WI38 (cell line): ENCODE data around the gene CHAD.

Experiments used
- H3K4me3 ChIP-seq: 2 replicates; pipeline ENCODE4 v1.5.1; 2011; ENCODE audit warnings: low read depth, mild to moderate bottlenecking, control low read depth, low read length
- CTCF ChIP-seq: IDR thresholded peaks from 2 replicates; pipeline ENCODE4 v1.5.1; 2012; ENCODE audit warnings: low read depth, mild to moderate bottlenecking, control low read depth, low read length

Gene CHAD

GRCh38 chr17:50444841-50445715 lies 23.6 kb downstream of the CHAD start:
- no peak for TF ChIP-seq CTCF
- H3K4me3 ChIP-seq = no peak overlapping the region

DNA sequence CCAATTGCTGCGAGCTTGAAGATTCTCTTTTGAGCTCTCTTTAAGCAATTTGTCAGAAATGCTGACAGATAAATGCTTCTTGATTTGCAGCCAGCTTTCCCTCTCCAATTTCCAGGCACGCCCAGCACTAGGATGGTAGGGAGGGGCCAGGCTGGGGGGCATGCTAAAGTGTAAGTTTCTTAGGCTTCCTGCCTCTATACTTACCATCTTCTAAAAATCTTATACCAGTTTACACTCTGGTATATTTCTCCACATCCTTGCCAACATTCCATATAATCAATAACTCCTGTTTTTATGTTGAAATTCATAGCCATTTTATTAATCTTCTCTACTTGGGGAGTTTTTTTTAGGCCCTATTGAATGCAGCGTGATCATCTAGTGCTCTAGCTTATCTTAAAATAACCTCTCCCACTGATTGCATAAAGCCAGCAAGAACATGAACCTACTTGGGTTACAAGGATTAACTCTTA lies 25.1 kb downstream of the CHAD start:
- H3K4me3 ChIP-seq = no peak overlapping the region
- TF ChIP-seq CTCF = no peak

DNA sequence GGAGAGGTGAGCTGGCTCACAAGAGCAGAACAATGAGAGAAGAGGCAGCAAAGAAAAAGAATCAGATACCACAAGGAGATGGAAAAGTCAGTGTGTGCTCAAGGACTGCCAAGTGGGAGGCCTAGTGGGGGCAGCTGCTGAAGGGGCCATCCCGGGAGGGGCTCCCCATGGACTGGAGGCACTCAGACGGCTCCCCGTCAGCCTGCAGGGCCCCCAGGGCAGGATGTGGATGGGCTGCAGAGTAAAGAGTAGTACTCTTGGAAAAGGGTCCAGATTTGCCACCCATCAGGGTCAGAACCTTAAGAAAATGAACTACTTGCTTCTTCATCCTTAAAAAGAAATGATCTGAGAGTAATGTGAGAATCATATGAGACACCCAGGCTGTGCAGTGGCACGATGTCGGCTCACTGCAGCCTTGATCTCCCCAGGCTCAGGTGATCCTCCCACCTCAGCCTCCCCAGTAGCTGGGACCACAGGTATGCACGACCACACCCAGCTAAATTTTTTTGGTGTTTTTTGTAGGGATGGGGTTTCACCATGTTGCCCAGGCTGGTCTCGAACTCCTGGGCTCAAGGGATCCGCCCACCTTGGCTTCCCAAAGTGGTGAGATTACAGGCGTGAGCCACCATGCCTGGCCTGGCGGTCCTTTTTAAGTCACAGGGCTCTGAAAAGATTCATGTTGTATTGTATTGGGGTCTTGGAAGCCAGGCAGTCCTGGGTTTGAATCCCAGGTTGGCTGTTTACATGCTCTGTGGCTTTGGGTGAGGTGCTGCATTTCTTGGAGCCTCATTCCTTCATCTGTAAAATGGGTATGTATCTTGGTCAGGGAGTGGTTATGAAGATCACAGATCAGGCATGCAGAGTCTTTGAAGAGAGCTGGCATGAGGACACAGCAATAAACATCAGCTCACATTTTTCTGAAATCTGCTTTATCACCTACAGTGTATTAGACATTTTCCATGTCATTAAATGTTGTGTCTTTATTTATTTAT lies 27.5 kb downstream of the CHAD start:
- no peak for TF ChIP-seq CTCF
- no peak overlapping the region for H3K4me3 ChIP-seq

DNA sequence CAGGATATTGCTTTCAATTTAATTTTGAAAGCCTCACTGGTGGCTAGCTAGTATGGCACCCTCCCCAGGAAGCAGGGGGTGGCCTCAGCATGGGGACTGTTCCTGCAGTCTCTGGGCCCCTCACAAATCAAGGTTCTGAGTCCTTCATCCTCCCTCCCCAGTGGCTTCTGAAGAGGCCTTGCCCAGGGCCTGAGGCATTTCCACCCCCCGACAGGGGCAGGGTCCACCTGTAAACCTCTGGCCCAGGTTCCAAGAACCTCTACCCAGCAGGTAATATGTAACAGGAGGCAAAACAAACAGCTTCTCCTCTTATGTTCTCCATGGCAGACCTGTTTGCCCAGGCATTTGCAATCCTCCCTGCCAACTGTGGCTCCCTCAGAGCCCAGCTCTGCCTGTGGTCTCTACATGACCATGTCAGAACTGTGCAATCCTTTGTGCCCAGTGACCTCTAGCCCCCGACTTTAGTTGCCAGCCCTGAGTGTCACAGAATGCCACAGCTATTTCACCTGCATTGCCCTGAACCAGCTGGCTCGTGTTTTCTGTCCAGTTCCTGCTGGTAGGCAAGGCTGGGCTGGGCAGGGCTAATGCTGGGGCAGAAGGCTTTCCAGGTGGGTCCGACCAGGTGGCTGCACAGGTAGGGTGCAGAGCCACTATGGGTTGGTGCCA lies 28.4 kb downstream of the CHAD start:
- no peak overlapping the region for H3K4me3 ChIP-seq

GRCh38 chr17:50439008-50439407 lies 29.7 kb downstream of the CHAD start:
- TF ChIP-seq CTCF = no peak
- H3K4me3 ChIP-seq = no peak overlapping the region

More for the DNA sequence above, 28.4 kb downstream of the CHAD start:
- TF ChIP-seq CTCF = no peak

- no peak overlapping the region for H3K4me3 ChIP-seq
- no peak for TF ChIP-seq CTCF
Measured at GRCh38 chr17:50437409-50437808, 31.3 kb downstream of the CHAD start.
